Peyer's patch (tissue), 4 donors: Measurements from ENCODE around the gene KCTD11. TPM values are rescaled to one million over a fixed set of nuclear protein-coding genes. Genes with fewer than 3 reads are reported as not detected.
A peak's percentile ranks its signal among the peaks of the same experiment; 100 is the strongest.

ENCODE experiments used
- DNase-seq, 3 donors: peaks; one replicate each; pipeline ENCODE4 v3.0.0-alpha.2; 2017 to 2019
- H3K27ac ChIP-seq, 4 donors: fragments of 200-600 bp; sonication (generic); one replicate each; pipeline ENCODE4 v1.5.1; 2016 to 2019
- H3K27me3 ChIP-seq, 2 donors: fragments of 200-600 bp; sonication (generic); one replicate each; pipeline ENCODE4 v1.5.1; 2019
- H3K36me3 ChIP-seq, 3 donors: fragments of 200-600 bp; sonication (generic); one replicate each; pipeline ENCODE4 v1.5.1; 2016 to 2019
- H3K4me1 ChIP-seq, 4 donors: fragments of 200-600 bp; sonication (generic); one replicate each; pipeline ENCODE4 v1.5.1; 2016 to 2019
- H3K4me3 ChIP-seq, 4 donors: fragments of 200-600 bp; sonication (generic); 1 replicate in 3 of 4; 2 replicates in 1 of 4; pipeline ENCODE4 v1.5.1; 2016 to 2019; ENCODE audit warnings: mild to moderate bottlenecking in 1 of 4
- H3K9me3 ChIP-seq, 4 donors: fragments of 200-600 bp; sonication (generic); one replicate each; pipeline ENCODE4 v1.5.1; 2016 to 2019; ENCODE audit warnings: mild to moderate bottlenecking in 1 of 4
- POLR2A ChIP-seq, 2 donors: fragments of 450-650 bp; IDR thresholded peaks; one replicate each; pipeline ENCODE4 v1.5.1; 2017; ENCODE audit warnings: antibody characterized with exemption in 2 of 2, mild to moderate bottlenecking in 2 of 2, moderate library complexity in 2 of 2
- total RNA-seq, 4 donors: library from RNA; depleted of rRNA; stranded (reverse); fragments of >200 nt; gene quantifications; one replicate each; pipeline ENCODE4 v1.1.0, GENCODE V29; 2016
- TF ChIP-seq, protein P1 (sequence below), 6 experiments: fragments of 450-650 bp in 4 of 6; fragments of 200-600 bp in 2 of 6; sonication (generic) in 1 of 6; IDR thresholded peaks; one replicate each; pipeline ENCODE4 v1.5.1; 2017 to 2019; ENCODE audit warnings: antibody characterized with exemption in 6 of 6, mild to moderate bottlenecking in 3 of 6, moderate library complexity in 1 of 6

Gene KCTD11
- total RNA-seq, 4 donors from 2014 or later: 2.5 to 8.9 (median 7.1) TPM

GRCh38 chr17:7393613-7394451, 41.9 kb downstream of the KCTD11 start:
- peak overlapping the region; percentile 84 to 96 (median 95) for H3K27ac ChIP-seq
- H3K36me3 ChIP-seq: peaks cover 0 to 24% (median 0%) of the 10 kb centered on the region in 3 donors
- no peaks in the 10 kb centered on the region for H3K27me3 ChIP-seq
- peak overlapping the region; percentile 74 to 86 (median 80) for H3K4me3 ChIP-seq
- H3K4me1 ChIP-seq: peaks cover 0 to 16% (median 6%) of the 10 kb centered on the region in 4 donors
- no peaks in the 10 kb centered on the region for H3K9me3 ChIP-seq
- peak; percentile 57 to 77 (median 64) for DNase-seq
- TF ChIP-seq, protein P1, sequence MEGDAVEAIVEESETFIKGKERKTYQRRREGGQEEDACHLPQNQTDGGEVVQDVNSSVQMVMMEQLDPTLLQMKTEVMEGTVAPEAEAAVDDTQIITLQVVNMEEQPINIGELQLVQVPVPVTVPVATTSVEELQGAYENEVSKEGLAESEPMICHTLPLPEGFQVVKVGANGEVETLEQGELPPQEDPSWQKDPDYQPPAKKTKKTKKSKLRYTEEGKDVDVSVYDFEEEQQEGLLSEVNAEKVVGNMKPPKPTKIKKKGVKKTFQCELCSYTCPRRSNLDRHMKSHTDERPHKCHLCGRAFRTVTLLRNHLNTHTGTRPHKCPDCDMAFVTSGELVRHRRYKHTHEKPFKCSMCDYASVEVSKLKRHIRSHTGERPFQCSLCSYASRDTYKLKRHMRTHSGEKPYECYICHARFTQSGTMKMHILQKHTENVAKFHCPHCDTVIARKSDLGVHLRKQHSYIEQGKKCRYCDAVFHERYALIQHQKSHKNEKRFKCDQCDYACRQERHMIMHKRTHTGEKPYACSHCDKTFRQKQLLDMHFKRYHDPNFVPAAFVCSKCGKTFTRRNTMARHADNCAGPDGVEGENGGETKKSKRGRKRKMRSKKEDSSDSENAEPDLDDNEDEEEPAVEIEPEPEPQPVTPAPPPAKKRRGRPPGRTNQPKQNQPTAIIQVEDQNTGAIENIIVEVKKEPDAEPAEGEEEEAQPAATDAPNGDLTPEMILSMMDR (IDR thresholded peaks at IDR 0.05): no peak
- TF ChIP-seq POLR2A (IDR thresholded peaks at IDR 0.05): no peak

DNA sequence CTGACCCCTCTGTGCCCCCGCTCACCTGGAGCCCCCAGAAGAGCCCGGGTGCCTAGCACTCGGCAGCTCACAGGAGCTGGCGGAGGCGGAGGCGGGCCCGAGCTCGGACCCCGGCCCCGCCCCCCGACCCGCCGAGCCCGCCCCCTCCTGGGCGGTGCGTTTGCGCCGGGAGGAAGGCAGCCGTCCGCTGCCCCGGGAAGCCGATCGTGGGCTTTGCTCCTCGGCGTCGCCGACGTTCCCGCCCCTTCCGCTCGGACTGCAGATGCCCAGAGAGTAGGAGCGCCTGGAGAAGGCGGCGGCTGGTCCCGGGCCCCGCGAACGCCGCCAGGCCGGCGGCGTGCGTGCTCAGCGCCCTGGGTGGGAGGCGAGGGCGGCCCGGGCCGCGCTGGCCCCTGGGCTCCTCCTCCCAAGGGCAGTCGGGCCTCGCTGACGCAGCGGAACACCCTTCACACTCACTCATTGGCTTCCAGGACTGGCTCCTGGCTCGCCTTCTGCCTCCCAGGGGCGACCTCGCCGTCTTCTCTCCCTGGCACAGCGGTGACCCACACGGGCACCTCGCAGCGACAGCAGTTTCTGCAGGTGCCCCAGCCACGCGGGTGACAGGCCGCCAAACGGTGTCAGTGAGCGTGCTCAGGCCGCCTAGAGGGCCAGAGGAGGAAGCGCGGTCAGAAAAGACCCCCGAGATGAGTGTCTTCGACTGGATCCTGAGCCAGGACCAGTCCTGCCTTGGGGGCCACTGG, 42.7 kb downstream of the KCTD11 start, which contains the start of gene PLSCR3:
Gene PLSCR3, minus strand, starts transcription at position 74 of the 740 bp plus-strand sequence. CDS start 415 bp downstream, outside the sequence.
- no peaks in the 10 kb centered on the region for H3K27me3 ChIP-seq
- H3K9me3 ChIP-seq: no peaks in the 10 kb centered on the region
- H3K27ac ChIP-seq: peak within 1 kb of the TSS; percentile 84 to 96 (median 95)
- peak within 1 kb of the TSS; percentile 74 to 86 (median 80) for H3K4me3 ChIP-seq
- peak; percentile 80 to 94 (median 93) for DNase-seq
- peak; percentile 80 to 87 for TF ChIP-seq POLR2A (IDR thresholded peaks at IDR 0.05)
- TF ChIP-seq, protein P1 (IDR thresholded peaks at IDR 0.05): peak in 5 of 6 experiments; percentile 3 to 48 (median 42)
- peaks cover 0 to 17% (median 0%) of the 10 kb centered on the region in 3 donors for H3K36me3 ChIP-seq
- H3K4me1 ChIP-seq: peaks cover 0 to 16% (median 6%) of the 10 kb centered on the region in 4 donors

DNA sequence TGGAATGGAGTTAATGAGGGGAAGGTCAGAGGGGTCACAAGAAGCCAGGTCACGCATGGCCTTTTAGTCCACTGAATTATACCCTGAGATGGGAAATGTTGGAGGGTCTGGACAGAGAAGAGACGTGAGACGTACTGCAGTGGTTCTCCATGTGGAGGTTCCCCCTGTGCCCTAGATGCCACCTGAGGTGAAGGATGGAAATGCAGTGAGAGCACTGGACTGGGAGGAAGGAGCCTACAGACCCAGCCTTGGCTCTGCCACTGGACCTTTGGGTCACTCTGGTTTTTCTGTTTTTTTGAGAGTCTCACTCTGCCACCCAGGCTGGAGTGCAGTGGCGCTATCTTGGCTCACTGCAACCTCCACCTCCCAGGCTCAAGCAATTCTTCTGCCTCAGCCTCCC, 44.2 kb downstream of the KCTD11 start:
- Histone ChIP-seq H3K27ac (no peak overlapping the region), H3K9me3 (no peaks in the 10 kb centered on the region), H3K27me3 (no peaks in the 10 kb centered on the region), H3K4me1 (peaks cover 0 to 16% (median 6%) of the 10 kb centered on the region in 4 donors), H3K36me3 (peaks cover 0 to 2% (median 0%) of the 10 kb centered on the region in 3 donors), H3K4me3 (no peak overlapping the region)
- no peak for DNase-seq
- TF ChIP-seq POLR2A (IDR thresholded peaks at IDR 0.05): no peak
- TF ChIP-seq, protein P1 (IDR thresholded peaks at IDR 0.05): peak in 2 of 6 experiments; percentile 2 to 9

DNA sequence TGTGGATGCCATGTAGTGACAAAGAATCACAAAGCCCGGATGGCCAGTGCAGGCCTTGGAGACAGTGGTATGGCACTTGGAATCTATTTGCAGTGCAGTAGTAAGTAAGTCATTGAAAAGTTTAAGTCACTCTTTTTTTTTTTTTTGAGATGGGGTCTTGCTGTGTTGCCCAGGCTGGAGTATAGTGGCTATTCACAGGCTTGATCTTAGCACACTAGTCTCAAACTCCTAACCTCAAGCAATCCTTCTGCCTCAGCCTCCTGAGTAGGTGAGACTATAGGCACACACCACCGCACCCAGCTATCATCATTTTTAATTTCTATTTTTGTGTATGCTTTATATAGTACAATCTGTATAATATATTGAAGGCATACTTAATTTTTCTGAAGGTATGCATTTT, 46.6 kb downstream of the KCTD11 start:
- Histone ChIP-seq H3K4me3 (no peak overlapping the region), H3K9me3 (no peaks in the 10 kb centered on the region), H3K4me1 (peaks cover 0 to 24% (median 4%) of the 10 kb centered on the region in 4 donors), H3K27me3 (no peaks in the 10 kb centered on the region), H3K27ac (no peak overlapping the region), H3K36me3 (no peaks in the 10 kb centered on the region)
- no peak for TF ChIP-seq POLR2A (IDR thresholded peaks at IDR 0.05)
- TF ChIP-seq, protein P1 (IDR thresholded peaks at IDR 0.05): no peak
- DNase-seq: no peak

DNA sequence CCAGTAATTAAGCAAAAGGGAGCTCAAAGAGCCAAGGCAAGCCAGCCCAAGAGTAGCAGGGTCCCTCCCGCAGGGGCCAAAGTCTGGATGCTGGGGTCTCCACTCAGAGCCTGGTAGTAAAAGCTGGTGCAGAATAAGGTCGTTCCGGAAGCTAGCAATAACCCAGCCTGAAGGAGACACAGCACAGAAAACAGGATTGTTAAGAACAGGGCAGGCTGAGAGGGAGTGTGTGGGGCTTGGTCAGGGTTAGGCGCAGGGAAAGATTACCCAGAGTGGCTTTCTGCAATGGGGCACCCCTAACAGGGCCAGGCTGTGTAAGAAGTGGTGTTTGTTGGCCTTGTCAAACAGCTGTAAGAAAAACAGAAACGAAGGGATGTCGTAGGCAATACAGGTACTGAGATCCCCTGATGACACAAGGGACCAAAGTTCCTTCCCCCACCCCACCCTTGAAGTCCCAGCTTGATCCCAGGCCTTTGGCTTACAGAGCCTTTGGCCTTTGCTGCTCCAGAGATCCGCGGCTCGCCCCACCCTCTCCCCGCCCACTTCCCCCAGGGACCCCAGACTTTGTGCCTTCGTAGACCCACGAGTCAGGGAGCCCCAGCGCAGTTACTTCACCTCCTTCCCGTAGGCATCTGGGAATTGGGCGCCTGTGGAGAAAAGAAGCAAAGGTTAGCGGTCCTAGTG, 51.2 kb downstream of the KCTD11 start:
- Histone ChIP-seq H3K36me3 (no peaks in the 10 kb centered on the region), H3K27me3 (no peaks in the 10 kb centered on the region), H3K27ac (peak overlapping the region; percentile 88 to 96 (median 92)), H3K9me3 (no peaks in the 10 kb centered on the region), H3K4me3 (peak overlapping the region; percentile 49 to 90 (median 69)), H3K4me1 (peaks cover 0 to 15% (median 5%) of the 10 kb centered on the region in 4 donors)
- DNase-seq: peak in 2 of 3 donors; percentile 88
- TF ChIP-seq POLR2A (IDR thresholded peaks at IDR 0.05): peak; percentile 34 to 65
- TF ChIP-seq, protein P1 (IDR thresholded peaks at IDR 0.05): no peak
